K562 (cell line): Measurements from ENCODE around the gene RPS2. TPM values are rescaled to one million over a fixed set of nuclear protein-coding genes. Genes with fewer than 3 reads are reported as not detected.

ENCODE experiments used
- ARID3B ChIP-seq: fragments of 250-450 bp; sonication (Bioruptor Pico); IDR thresholded peaks from 2 replicates; pipeline ENCODE4 v1.4.0; 2020; ENCODE audit warnings: borderline replicate concordance
- CBFA2T3 ChIP-seq: fragments of 450-650 bp; IDR thresholded peaks from 2 replicates; pipeline ENCODE4 v1.6.1; 2017
- EZH2 ChIP-seq: IDR thresholded peaks from 2 replicates; pipeline ENCODE4 v1.6.1; 2012; ENCODE audit warnings: low read depth, mild to moderate bottlenecking, inconsistent platforms, low read length, borderline replicate concordance
- HNRNPK ChIP-seq: fragments of 200-400 bp; formaldehyde crosslinking; IDR thresholded peaks from one replicate; pipeline ENCODE4 v1.6.1; 2018; ENCODE audit warnings: mild to moderate bottlenecking, low read depth, low read length; ENCODE audit not compliant: poor library complexity, severe bottlenecking
- KDM5B ChIP-seq: fragments of 200-600 bp; sonication (generic); IDR thresholded peaks from 2 replicates; pipeline ENCODE4 v1.6.1; 2012; ENCODE audit warnings: low read depth, mild to moderate bottlenecking, moderate library complexity, low read length, control low read depth, inconsistent platforms; ENCODE audit not compliant: insufficient replicate concordance
- KHSRP ChIP-seq: fragments of 450-650 bp; IDR thresholded peaks from 2 replicates; pipeline ENCODE4 v1.6.1; 2017
- LEF1 ChIP-seq: fragments of 450-650 bp; IDR thresholded peaks from 2 replicates; pipeline ENCODE4 v1.6.1; 2016; ENCODE audit warnings: mild to moderate bottlenecking
- MAFK ChIP-seq: IDR thresholded peaks from 2 replicates; pipeline ENCODE4 v1.6.1; 2011; ENCODE audit warnings: low read length, improper control_type of control experiment
- MXD1 ChIP-seq: fragments of 250-450 bp; sonication (Bioruptor Pico); IDR thresholded peaks from 2 replicates; pipeline ENCODE4 v1.8.0; 2021; ENCODE audit warnings: borderline replicate concordance, mild to moderate bottlenecking, moderate library complexity; ENCODE audit not compliant: poor library complexity, severe bottlenecking
- NCOA6 ChIP-seq: fragments of 450-650 bp; IDR thresholded peaks from 2 replicates; pipeline ENCODE4 v1.6.1; 2017; ENCODE audit warnings: mild to moderate bottlenecking
- NR4A1 ChIP-seq, 2 experiments: fragments of 250-450 bp in 1 of 2; fragments of 450-650 bp in 1 of 2; sonication (Bioruptor Pico) in 1 of 2; IDR thresholded peaks; 2 replicates each; pipeline versions ENCODE4 v1.4.0 to v1.6.1; 2016 to 2020; ENCODE audit warnings: mild to moderate bottlenecking in 2 of 2, missing compliant biosample characterization in 1 of 2, missing genetic modification characterization in 1 of 2, moderate library complexity in 1 of 2
- SNRNP70 ChIP-seq: fragments of 200-400 bp; formaldehyde crosslinking; optimal IDR thresholded peaks from 2 replicates; pipeline ENCODE3; 2017; ENCODE audit warnings: low read depth, low read length
- THRA ChIP-seq: fragments of 450-650 bp; IDR thresholded peaks from 2 replicates; pipeline ENCODE4 v1.6.1; 2017; ENCODE audit warnings: mild to moderate bottlenecking, moderate library complexity
- UBTF ChIP-seq, 2 experiments: IDR thresholded peaks; 2 replicates each; pipeline ENCODE4 v1.6.1; 2012; ENCODE audit warnings: improper control_type of control experiment in 2 of 2, low read depth in 2 of 2, low read length in 2 of 2, borderline replicate concordance in 1 of 2
- ZNF143 ChIP-seq: sonication (generic); formaldehyde crosslinking; IDR thresholded peaks from 2 replicates; pipeline ENCODE4 v1.9.0; 2022; ENCODE audit warnings: mild to moderate bottlenecking, missing genetic modification reagents
- ZNF253 ChIP-seq: fragments of 250-450 bp; sonication (Bioruptor Pico); conservative IDR thresholded peaks from 2 replicates; pipeline ENCODE4 v1.6.1; 2021; ENCODE audit warnings: mild to moderate bottlenecking
- ZNF274 ChIP-seq: IDR thresholded peaks from 2 replicates; pipeline ENCODE4 v1.6.1; 2011; ENCODE audit warnings: low read depth, mild to moderate bottlenecking, low read length, moderate library complexity, borderline replicate concordance
- ZNF354B ChIP-seq: fragments of 250-450 bp; sonication (Bioruptor Pico); IDR thresholded peaks from 2 replicates; pipeline ENCODE4 v1.4.0; 2020
- ZNF445 ChIP-seq: fragments of 250-450 bp; sonication (Bioruptor Pico); IDR thresholded peaks from 2 replicates; pipeline ENCODE4 v1.4.0; 2020; ENCODE audit warnings: low read depth, mild to moderate bottlenecking, moderate library complexity
- ZNF57 ChIP-seq: fragments of 450-650 bp; formaldehyde crosslinking; IDR thresholded peaks from 2 replicates; pipeline ENCODE4 v1.4.0; 2020; ENCODE audit warnings: mild to moderate bottlenecking, moderate library complexity
- ZNF695 ChIP-seq: fragments of 450-650 bp; formaldehyde crosslinking; IDR thresholded peaks from 2 replicates; pipeline ENCODE4 v1.4.0; 2020; ENCODE audit warnings: mild to moderate bottlenecking, moderate library complexity
- ZNF76 ChIP-seq: fragments of 250-450 bp; sonication (Bioruptor Pico); IDR thresholded peaks from 2 replicates; pipeline ENCODE4 v1.4.0; 2020; ENCODE audit warnings: mild to moderate bottlenecking, moderate library complexity, borderline replicate concordance
- polyA plus RNA-seq, 8 experiments: library from polyadenylated mRNA; depleted of rRNA in 4 of 8; stranded (reverse) in 5 of 8; unstranded in 3 of 8; fragments of >200 nt; fragmentation: Nextera tagmentation in 2 of 8; fragmentation: Illumina TruSeq in 1 of 8; extraction: Ambion mirVana in 2 of 8; extraction: Trizol in 1 of 8; gene quantifications; 2 replicates each; pipeline versions ENCODE4 v1.2.1 to v1.2.3, GENCODE V29; 2011 to 2014; ENCODE audit warnings: inconsistent platforms in 1 of 8, missing spikeins in 1 of 8
- total RNA-seq, 7 experiments: library from RNA; depleted of rRNA in 6 of 7; stranded (reverse); fragments of >200 nt in 6 of 7; fragmentation: Illumina TruSeq in 2 of 7; extraction: Trizol in 2 of 7; gene quantifications; 2 replicates each; pipeline versions ENCODE4 v1.2.1 to v1.2.3, GENCODE V29; 2011 to 2021; ENCODE audit warnings: low replicate concordance in 1 of 7

Gene RPS2
- total and polyA plus RNA-seq, 9 of the 15 experiments (the other 6 are each of a cell fraction or from before 2014, with no cell fraction given), result 834 to 4,794 (median 3,793) TPM

GRCh38 chr16:1964506-1965395 is at the start of gene RPS2 (continued):
- no peak for TF ChIP-seq MAFK
- TF ChIP-seq MXD1 (CRISPR knock-in tag), result peak; percentile 93
- TF ChIP-seq ZNF143 (CRISPR knock-in tag), result no peak; the same call in 1 of the 2 replicates
- no peak for TF ChIP-seq NCOA6
- TF ChIP-seq HNRNPK, result no peak
- peak; percentile 69; the same call in 1 of the 2 replicates for TF ChIP-seq NR4A1 (CRISPR knock-in tag; IDR thresholded peaks at IDR 0.05)
- peak; percentile 46; the same call in 1 of the 2 replicates for TF ChIP-seq NR4A1 (tag; IDR thresholded peaks at IDR 0.05)
- TF ChIP-seq UBTF (IDR thresholded peaks at IDR 0.05; ENCODE audit: borderline replicate concordance in 1 of 2, low read depth in 2 of 2, low read length in 2 of 2), result no peak
- no peak for TF ChIP-seq ZNF274
- TF ChIP-seq LEF1, result peak; percentile 49; the same call in 1 of the 2 replicates
- peak; percentile 60; the same call in 1 of the 2 replicates for TF ChIP-seq KHSRP
- TF ChIP-seq CBFA2T3, result 0 out of 2 replicates have a peak, but pooled peaks have one; percentile 10
- TF ChIP-seq THRA, result no peak
- no peak for TF ChIP-seq ZNF354B
- no peak for TF ChIP-seq ZNF695 (CRISPR knock-in tag)
- no peak for TF ChIP-seq SNRNP70
- TF ChIP-seq ARID3B (CRISPR knock-in tag), result peak; percentile 20; the same call in 1 of the 2 replicates
- 0 out of 2 replicates have a peak, but pooled peaks have one; percentile 4 for TF ChIP-seq ZNF253 (CRISPR knock-in tag)
- peak; percentile 99 for TF ChIP-seq KDM5B
- TF ChIP-seq EZH2, result no peak
- TF ChIP-seq ZNF57, result no peak
- no peak for TF ChIP-seq ZNF76 (CRISPR knock-in tag)
- TF ChIP-seq ZNF445 (CRISPR knock-in tag), result 0 out of 2 replicates have a peak, but pooled peaks have one; percentile 62
